ENCODE data around the gene DTX3L.

The DTX3L gene

DNA sequence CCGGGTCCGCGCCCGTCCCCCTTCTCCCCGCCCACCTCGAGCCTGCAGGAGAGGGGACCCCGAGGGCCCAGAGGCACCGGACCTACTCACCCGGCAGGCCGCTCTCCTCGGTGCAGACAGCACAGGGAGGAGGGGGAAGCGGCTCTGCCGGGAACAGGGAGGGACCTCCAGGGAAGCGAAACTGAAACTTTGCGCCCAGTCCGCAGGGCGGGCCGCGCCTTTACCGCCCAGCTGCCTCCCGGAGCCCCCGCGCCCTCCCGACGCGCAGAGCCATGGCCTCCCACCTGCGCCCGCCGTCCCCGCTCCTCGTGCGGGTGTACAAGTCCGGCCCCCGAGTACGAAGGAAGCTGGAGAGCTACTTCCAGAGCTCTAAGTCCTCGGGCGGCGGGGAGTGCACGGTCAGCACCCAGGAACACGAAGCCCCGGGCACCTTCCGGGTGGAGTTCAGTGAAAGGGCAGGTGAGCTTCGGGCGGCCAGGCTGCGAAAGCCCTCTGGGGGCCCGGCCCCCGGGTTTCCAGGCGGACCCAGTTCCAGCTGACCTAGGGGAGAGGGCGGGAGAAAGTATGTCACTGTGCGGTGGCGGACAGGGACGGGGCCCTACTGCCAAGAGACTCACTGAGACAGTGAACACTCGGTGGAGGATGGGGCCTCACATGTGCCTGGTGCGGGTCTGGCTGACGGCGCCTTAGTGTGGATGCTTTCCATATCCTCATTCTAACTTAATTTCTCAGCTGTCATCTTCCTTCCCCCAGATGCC, at the start of gene DTX3L, which contains the start of gene PARP9:
Gene DTX3L, plus strand, starts transcription at position 184 of the 758 bp plus-strand sequence. Its CDS starts 89 bp downstream, at position 273.
Gene PARP9, minus strand, starts transcription at position 146 of the 758 bp plus-strand sequence. CDS start 4,680 bp downstream, outside the sequence.
- peak within 1 kb of the TSS; percentile 59 for H3K4me3 ChIP-seq (ENCODE audit: low read depth, low read length)
- peak; percentile 33 for DNase-seq (ENCODE audit: low read depth)
- TF ChIP-seq, protein P1, sequence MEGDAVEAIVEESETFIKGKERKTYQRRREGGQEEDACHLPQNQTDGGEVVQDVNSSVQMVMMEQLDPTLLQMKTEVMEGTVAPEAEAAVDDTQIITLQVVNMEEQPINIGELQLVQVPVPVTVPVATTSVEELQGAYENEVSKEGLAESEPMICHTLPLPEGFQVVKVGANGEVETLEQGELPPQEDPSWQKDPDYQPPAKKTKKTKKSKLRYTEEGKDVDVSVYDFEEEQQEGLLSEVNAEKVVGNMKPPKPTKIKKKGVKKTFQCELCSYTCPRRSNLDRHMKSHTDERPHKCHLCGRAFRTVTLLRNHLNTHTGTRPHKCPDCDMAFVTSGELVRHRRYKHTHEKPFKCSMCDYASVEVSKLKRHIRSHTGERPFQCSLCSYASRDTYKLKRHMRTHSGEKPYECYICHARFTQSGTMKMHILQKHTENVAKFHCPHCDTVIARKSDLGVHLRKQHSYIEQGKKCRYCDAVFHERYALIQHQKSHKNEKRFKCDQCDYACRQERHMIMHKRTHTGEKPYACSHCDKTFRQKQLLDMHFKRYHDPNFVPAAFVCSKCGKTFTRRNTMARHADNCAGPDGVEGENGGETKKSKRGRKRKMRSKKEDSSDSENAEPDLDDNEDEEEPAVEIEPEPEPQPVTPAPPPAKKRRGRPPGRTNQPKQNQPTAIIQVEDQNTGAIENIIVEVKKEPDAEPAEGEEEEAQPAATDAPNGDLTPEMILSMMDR (IDR thresholded peaks at IDR 0.05; ENCODE audit: control insufficient read depth, extremely low read depth, insufficient read depth), result no peak

DNA sequence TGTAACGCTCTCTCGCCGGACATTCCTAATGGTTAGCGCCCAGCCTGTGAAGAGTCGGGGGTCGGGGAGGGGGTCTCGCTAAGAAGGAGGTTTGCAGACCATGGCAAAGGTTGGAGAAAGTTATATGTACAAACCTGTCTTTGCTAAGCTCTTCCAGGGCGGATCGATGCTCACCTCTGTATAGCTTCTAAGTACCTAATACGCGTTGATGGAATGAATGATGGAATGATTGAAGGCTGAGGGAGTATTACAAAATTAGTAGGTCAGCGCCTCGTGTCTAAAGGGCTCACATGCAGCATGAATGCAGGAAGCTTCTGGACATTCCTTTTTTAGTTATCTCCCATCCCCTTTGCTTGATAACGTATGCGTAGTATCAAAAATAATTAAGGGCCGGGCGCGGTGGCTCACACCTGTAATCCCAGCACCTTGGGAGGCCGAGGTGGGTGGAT, 49.1 kb upstream of the DTX3L start:
- TF ChIP-seq, protein P1 (IDR thresholded peaks at IDR 0.05; ENCODE audit: control insufficient read depth, extremely low read depth, insufficient read depth), result no peak
- peak overlapping the region; percentile 84 for H3K4me3 ChIP-seq (ENCODE audit: low read depth, low read length)
- no peak for DNase-seq (ENCODE audit: low read depth)

DNA sequence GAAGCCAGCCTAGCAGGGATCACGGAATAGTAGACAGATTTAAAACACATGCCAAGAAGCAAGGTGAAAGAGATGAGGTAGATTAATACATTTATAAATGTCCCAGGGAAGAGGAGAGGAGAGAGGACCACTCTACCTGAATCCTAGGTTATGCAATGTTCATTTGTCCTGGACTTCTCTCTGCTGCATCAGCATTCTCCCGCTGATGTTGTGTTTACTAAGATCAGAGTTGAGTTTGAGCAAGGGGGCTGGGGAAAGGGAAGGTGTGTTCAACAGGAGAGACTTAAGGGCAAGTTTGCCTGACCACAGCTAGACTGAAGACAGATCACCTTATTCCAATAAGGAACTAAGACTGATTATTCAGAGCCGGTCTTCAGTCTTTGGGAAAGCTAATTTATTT, 48.3 kb upstream of the DTX3L start:
- no peak for DNase-seq (ENCODE audit: low read depth)
- TF ChIP-seq, protein P1 (IDR thresholded peaks at IDR 0.05; ENCODE audit: control insufficient read depth, extremely low read depth, insufficient read depth), result no peak

DNA sequence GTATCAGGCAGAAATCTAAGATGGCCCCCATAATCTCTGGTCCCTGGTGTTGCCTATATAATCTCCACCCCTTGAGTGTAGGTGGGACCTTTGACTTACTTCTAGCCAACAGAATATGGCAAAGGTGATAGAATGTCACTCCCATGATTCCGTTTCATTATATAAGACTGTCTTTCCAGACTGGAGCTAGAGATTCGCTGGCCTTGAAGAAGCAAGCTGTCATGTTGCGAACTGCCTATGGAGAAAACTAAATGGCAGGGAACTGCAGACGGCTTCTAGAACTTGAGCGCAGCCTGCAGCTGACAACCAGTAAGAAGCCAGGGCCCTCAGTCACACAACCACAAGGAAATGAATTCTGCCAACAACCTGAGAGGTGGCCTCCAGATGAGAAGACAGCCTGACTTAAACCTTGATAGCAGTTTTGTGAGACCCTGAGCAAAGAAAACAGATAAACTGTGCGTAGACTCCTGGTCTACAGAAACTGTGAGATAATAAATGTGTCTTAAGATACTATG, 47.2 kb upstream of the DTX3L start:
- DNase-seq (ENCODE audit: low read depth), result no peak
- TF ChIP-seq, protein P1 (IDR thresholded peaks at IDR 0.05; ENCODE audit: control insufficient read depth, extremely low read depth, insufficient read depth), result no peak
- H3K4me3 ChIP-seq (ENCODE audit: low read depth, low read length), result no peak overlapping the region

More for the DNA sequence above, 48.3 kb upstream of the DTX3L start:
- H3K4me3 ChIP-seq (ENCODE audit: low read depth, low read length), result no peak overlapping the region

DNA sequence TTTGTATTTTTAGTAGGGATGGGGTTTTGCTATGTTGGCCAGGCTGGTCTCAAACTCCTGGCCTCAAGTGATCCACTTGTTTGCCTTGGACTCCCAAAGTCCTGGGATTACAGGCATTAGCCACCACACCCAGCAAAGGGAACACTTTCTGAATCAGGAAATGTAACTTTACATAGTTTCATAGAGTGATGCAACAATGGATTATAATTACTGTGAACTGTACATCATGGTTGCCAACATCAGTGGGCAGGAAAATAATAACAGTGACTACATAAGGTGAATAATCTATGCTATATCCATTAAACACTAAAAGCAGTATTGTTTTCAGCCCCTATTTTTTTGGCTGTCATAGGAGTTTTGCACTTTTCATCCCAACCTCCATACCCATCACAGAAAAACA, 44.4 kb upstream of the DTX3L start:
- no peak overlapping the region for H3K4me3 ChIP-seq (ENCODE audit: low read depth, low read length)
- no peak for DNase-seq (ENCODE audit: low read depth)
- TF ChIP-seq, protein P1 (IDR thresholded peaks at IDR 0.05; ENCODE audit: control insufficient read depth, extremely low read depth, insufficient read depth), result no peak

DNA sequence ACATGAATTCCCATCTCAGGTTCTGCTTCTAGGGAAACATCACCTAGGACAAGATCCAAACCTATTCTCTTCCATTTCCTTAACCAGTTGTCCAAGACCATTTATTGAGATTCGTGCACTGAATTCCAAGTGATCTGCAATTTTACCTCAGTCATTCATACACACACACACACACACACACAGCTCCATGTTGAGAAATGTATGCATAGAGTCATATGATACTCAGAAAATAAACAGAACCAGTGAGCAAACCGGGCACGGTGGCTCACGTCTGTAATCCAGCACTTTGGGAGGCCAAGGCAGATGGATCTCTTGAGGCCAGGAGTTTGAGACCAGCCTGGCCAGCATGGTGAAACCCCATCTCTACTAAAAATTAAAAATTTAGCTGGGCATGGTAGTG, 43.3 kb upstream of the DTX3L start:
- TF ChIP-seq, protein P1 (IDR thresholded peaks at IDR 0.05; ENCODE audit: control insufficient read depth, extremely low read depth, insufficient read depth), result no peak
- no peak for DNase-seq (ENCODE audit: low read depth)
- no peak overlapping the region for H3K4me3 ChIP-seq (ENCODE audit: low read depth, low read length)
